Esophagus squamous epithelium (tissue), 5 donors: ENCODE data around the gene HOOK2. TPM values are rescaled to one million over a fixed set of nuclear protein-coding genes. Genes with fewer than 3 reads are reported as not detected.
A peak's percentile ranks its signal among the peaks of the same experiment; 100 is the strongest.

Experiments used
- DNase-seq: peaks from one replicate; lab custom pipeline; 2025; lab: John Stamatoyannopoulos, UW
- H3K27ac ChIP-seq, 4 donors: fragments of 200-600 bp; sonication (generic); one replicate each; pipeline ENCODE4 v1.5.1; 2016 to 2019; ENCODE audit warnings: mild to moderate bottlenecking in 1 of 4
- H3K27me3 ChIP-seq, 4 donors: fragments of 200-600 bp; sonication (generic); 1 replicate in 3 of 4; 2 replicates in 1 of 4; pipeline versions ENCODE4 v1.5.1 to v1.6.0; 2017 to 2021; ENCODE audit warnings: antibody characterized with exemption in 1 of 4
- H3K36me3 ChIP-seq, 3 donors: fragments of 200-600 bp; sonication (generic); one replicate each; pipeline ENCODE4 v1.5.1; 2016 to 2019
- H3K4me1 ChIP-seq, 3 donors: fragments of 200-600 bp; sonication (generic); one replicate each; pipeline ENCODE4 v1.5.1; 2017 to 2019
- H3K4me3 ChIP-seq, 4 donors: fragments of 200-600 bp; sonication (generic); 1 replicate in 3 of 4; 2 replicates in 1 of 4; pipeline ENCODE4 v1.5.1; 2016 to 2019; ENCODE audit warnings: mild to moderate bottlenecking in 2 of 4, moderate library complexity in 1 of 4
- H3K9me3 ChIP-seq, 3 donors: fragments of 200-600 bp; sonication (generic); one replicate each; pipeline ENCODE4 v1.5.1; 2016 to 2019
- CTCF ChIP-seq, 6 experiments: fragments of 450-650 bp in 4 of 6; fragments of 200-600 bp in 2 of 6; sonication (generic) in 2 of 6; IDR thresholded peaks; one replicate each; pipeline ENCODE4 v1.5.1; 2016 to 2019; ENCODE audit warnings: antibody characterized with exemption in 6 of 6, mild to moderate bottlenecking in 4 of 6, moderate library complexity in 4 of 6
- POLR2A ChIP-seq, 4 donors: fragments of 450-650 bp; IDR thresholded peaks; one replicate each; pipeline ENCODE4 v1.6.1; 2017; ENCODE audit warnings: antibody characterized with exemption in 4 of 4, mild to moderate bottlenecking in 4 of 4, moderate library complexity in 3 of 4
- WGBS, 2 donors: methylation state at CpG; one replicate each; pipeline ENCODE4 v1.1.5; 2018; 5-methylcytosine and 5-hydroxymethylcytosine counted together
- intact Hi-C: fragments of 100-400 bp; cut with DNase I; formaldehyde crosslinking; loops from one replicate; pipeline ENCODE4 v1.15.0; 2022
- total RNA-seq, 4 donors: library from RNA; depleted of rRNA; stranded (reverse); fragments of >200 nt; gene quantifications; one replicate each; pipeline ENCODE4 v1.1.0, GENCODE V29; 2016
- donor health status: DM: yes; HTN: yes; CAD: no.

HOOK2 gene
- total RNA-seq, 4 donors from 2014 or later: 41.4 to 76.5 (median 61.6) TPM

GRCh38 chr19:12806242-12807081 lies 31.1 kb upstream of the HOOK2 start, which contains the start of gene RNASEH2A:
RNASEH2A (plus strand) TSS chr19:12806584; CDS start chr19:12806674, 90 bp downstream.
- peak in 1 of 4 donors; percentile 26 for TF ChIP-seq POLR2A (IDR thresholded peaks at IDR 0.05)
- peak in 1 of 6 experiments; percentile 36 for TF ChIP-seq CTCF (IDR thresholded peaks at IDR 0.05)
- Histone ChIP-seq H3K27me3 (no peaks in the 10 kb centered on the region), H3K9me3 (no peaks in the 10 kb centered on the region), H3K36me3 (peaks cover 0 to 24% (median 5%) of the 10 kb centered on the region in 3 donors), H3K4me1 (peaks cover 15 to 31% (median 23%) of the 10 kb centered on the region in 3 donors), H3K27ac (peak within 1 kb of the TSS; percentile 73 to 82 (median 79)), H3K4me3 (peak within 1 kb of the TSS; percentile 48 to 82 (median 70))
- DNase-seq: no peak
- whole genome bisulfite sequencing, 2 donors: 25 to 57% methylated on average over 3 to 8 of the region's 66 CpGs
- intact Hi-C loops: loop anchor here (10.0 kb wide), 1 partner anchor 92 kb away; no protein-coding TSS in a partner anchor

- no peak for TF ChIP-seq POLR2A (IDR thresholded peaks at IDR 0.05)
- TF ChIP-seq CTCF (IDR thresholded peaks at IDR 0.05): no peak
- intact Hi-C loops: loop anchor here (5.0 to 10.0 kb wide), 2 partner anchors 37 to 89 kb away; no protein-coding TSS in a partner anchor
- H3K27me3 ChIP-seq: no peaks in the 10 kb centered on the region
- peaks cover 28 to 50% (median 40%) of the 10 kb centered on the region in 3 donors for H3K4me1 ChIP-seq
- no peak for DNase-seq
- H3K36me3 ChIP-seq: peaks cover 0 to 14% (median 0%) of the 10 kb centered on the region in 3 donors
- H3K27ac ChIP-seq: no peak overlapping the region
- WGBS, 2 donors: 89 to 92% methylated on average over 16 to 24 of the region's 26 CpGs
- H3K9me3 ChIP-seq: no peaks in the 10 kb centered on the region
- H3K4me3 ChIP-seq: no peak overlapping the region
Measured at GRCh38 chr19:12804051-12804450, 28.7 kb upstream of the HOOK2 start.

- no peaks in the 10 kb centered on the region for H3K9me3 ChIP-seq
- no peak for DNase-seq
- H3K36me3 ChIP-seq: peaks cover 0 to 29% (median 0%) of the 10 kb centered on the region in 3 donors
- TF ChIP-seq CTCF (IDR thresholded peaks at IDR 0.05): no peak
- intact Hi-C loops: loop anchor here (5.0 to 10.0 kb wide), 2 partner anchors 35 to 88 kb away; no protein-coding TSS in a partner anchor
- H3K4me3 ChIP-seq: peak overlapping the region; percentile 76 to 91 (median 82)
- no peaks in the 10 kb centered on the region for H3K27me3 ChIP-seq
- peak overlapping the region; percentile 65 to 90 (median 86) for H3K27ac ChIP-seq
- 42 to 50% methylated on average over 17 of the region's 22 CpGs for WGBS, 2 donors
- H3K4me1 ChIP-seq: peaks cover 28 to 50% (median 40%) of the 10 kb centered on the region in 3 donors
Measured at GRCh38 chr19:12802267-12803106, 27.1 kb upstream of the HOOK2 start.

- Histone ChIP-seq H3K36me3 (peaks cover 0 to 38% (median 0%) of the 10 kb centered on the region in 3 donors), H3K4me3 (peak within 1 kb of the TSS; percentile 76 to 91 (median 82)), H3K4me1 (peaks cover 20 to 45% (median 33%) of the 10 kb centered on the region in 3 donors), H3K9me3 (no peaks in the 10 kb centered on the region), H3K27ac (peak within 1 kb of the TSS; percentile 65 to 90 (median 86)), H3K27me3 (no peaks in the 10 kb centered on the region)
- intact Hi-C loops: loop anchor here (5.0 to 10.0 kb wide), 2 partner anchors 34 to 87 kb away; no protein-coding TSS in a partner anchor
- peak in 2 of 4 donors; percentile 77 to 90 for TF ChIP-seq POLR2A (IDR thresholded peaks at IDR 0.05)
- peak in 2 of 6 experiments; percentile 12 to 22 for TF ChIP-seq CTCF (IDR thresholded peaks at IDR 0.05)
- no peak for DNase-seq
- WGBS, 2 donors: 0% methylated on average over 2 to 24 of the region's 78 CpGs
Measured at GRCh38 chr19:12801466-12802266, 26.3 kb upstream of the HOOK2 start, which contains the start of the genes PRDX2 and THSD8. PRDX2 (minus strand) TSS chr19:12801800; CDS start chr19:12801261, 539 bp downstream. THSD8 (plus strand) TSS chr19:12802069; CDS start chr19:12802072, 3 bp downstream.
